ENCODE data around the gene OPHN1. TPM values are rescaled to one million over a fixed set of nuclear protein-coding genes. Genes with fewer than 3 reads are reported as not detected.

Gene OPHN1
- polyA plus RNA-seq, 1 donor from 2014 or later, result 7.6 TPM

GRCh38 chrX:68299898-68300297 is 133.4 kb downstream of the OPHN1 start:
- no peaks in the 10 kb centered on the region for H4K20me1 ChIP-seq (ENCODE audit: insufficient read depth)
- H3F3A ChIP-seq (ENCODE audit: insufficient read depth, low read length, poor library complexity, severe bottlenecking), result no peaks in the 10 kb centered on the region
- H3K79me2 ChIP-seq (replicated peaks; ENCODE audit: insufficient read depth, low read length), result no peaks in the 10 kb centered on the region
- no peaks in the 10 kb centered on the region for H3K36me3 ChIP-seq (ENCODE audit: insufficient read depth, low read length)
- no peak overlapping the region for H2AFZ ChIP-seq (ENCODE audit: low read depth, low read length)
- no peak overlapping the region for H3K9ac ChIP-seq (ENCODE audit: low read length)
- no peak overlapping the region for H3K27ac ChIP-seq (ENCODE audit: low read length)
- no peaks in the 10 kb centered on the region for H3K9me2 ChIP-seq (ENCODE audit: insufficient read depth, low read length)
- no peak for TF ChIP-seq SMC3 (conservative IDR thresholded peaks at IDR 0.05; ENCODE audit: poor library complexity)
- TF ChIP-seq REST (IDR thresholded peaks at IDR 0.05; ENCODE audit: borderline replicate concordance), result no peak
- TF ChIP-seq TAF1 (IDR thresholded peaks at IDR 0.05; ENCODE audit: low read depth), result no peak
- TF ChIP-seq POLR2AphosphoS5 (IDR thresholded peaks at IDR 0.05), result no peak
- no peak for TF ChIP-seq EP300 (conservative IDR thresholded peaks at IDR 0.05; ENCODE audit: poor library complexity, severe bottlenecking)
- no peak for TF ChIP-seq EZH2 (IDR thresholded peaks at IDR 0.05; ENCODE audit: borderline replicate concordance, insufficient read depth, low read length, poor library complexity, severe bottlenecking)
- TF ChIP-seq CTCF (IDR thresholded peaks at IDR 0.05; ENCODE audit: poor library complexity, severe bottlenecking), result no peak
- TF ChIP-seq MXI1 (conservative IDR thresholded peaks at IDR 0.05; ENCODE audit: poor library complexity, severe bottlenecking), result no peak
- no peak for TF ChIP-seq RAD21 (conservative IDR thresholded peaks at IDR 0.05)
- no peak overlapping the region for H3K4me3 ChIP-seq (ENCODE audit: low read length)
- no peaks in the 10 kb centered on the region for H3K9me3 ChIP-seq (ENCODE audit: low read length)
- H3K4me2 ChIP-seq (ENCODE audit: low read length), result no peak overlapping the region
- no peaks in the 10 kb centered on the region for H3K27me3 ChIP-seq (ENCODE audit: insufficient read depth, low read depth, low read length)

GRCh38 chrX:68292471-68292870 is 140.8 kb downstream of the OPHN1 start:
- Histone ChIP-seq H3K4me3 (ENCODE audit: low read length) (no peak overlapping the region), H2AFZ (ENCODE audit: low read depth, low read length) (no peak overlapping the region), H3K27ac (ENCODE audit: low read length) (no peak overlapping the region), H3K36me3 (ENCODE audit: insufficient read depth, low read length) (no peaks in the 10 kb centered on the region), H3F3A (ENCODE audit: insufficient read depth, low read length, poor library complexity, severe bottlenecking) (no peaks in the 10 kb centered on the region), H3K79me2 (replicated peaks; ENCODE audit: insufficient read depth, low read length) (no peaks in the 10 kb centered on the region), H3K9ac (ENCODE audit: low read length) (no peak overlapping the region), H3K9me3 (ENCODE audit: low read length) (no peaks in the 10 kb centered on the region), H4K20me1 (ENCODE audit: insufficient read depth) (no peaks in the 10 kb centered on the region), H3K27me3 (ENCODE audit: insufficient read depth, low read depth, low read length) (no peaks in the 10 kb centered on the region), H3K9me2 (ENCODE audit: insufficient read depth, low read length) (no peaks in the 10 kb centered on the region), H3K4me2 (ENCODE audit: low read length) (no peak overlapping the region)
- TF ChIP-seq EP300 (conservative IDR thresholded peaks at IDR 0.05; ENCODE audit: poor library complexity, severe bottlenecking) (no peak), POLR2AphosphoS5 (IDR thresholded peaks at IDR 0.05) (no peak)

- Histone ChIP-seq H4K20me1 (ENCODE audit: insufficient read depth) (no peaks in the 10 kb centered on the region), H3K9me2 (ENCODE audit: insufficient read depth, low read length) (no peaks in the 10 kb centered on the region), H3K27me3 (ENCODE audit: insufficient read depth, low read depth, low read length) (no peaks in the 10 kb centered on the region), H2AFZ (ENCODE audit: low read depth, low read length) (no peak overlapping the region), H3K9ac (ENCODE audit: low read length) (no peak overlapping the region), H3K4me2 (ENCODE audit: low read length) (no peak overlapping the region), H3K27ac (ENCODE audit: low read length) (no peak overlapping the region), H3K9me3 (ENCODE audit: low read length) (no peaks in the 10 kb centered on the region), H3F3A (ENCODE audit: insufficient read depth, low read length, poor library complexity, severe bottlenecking) (no peaks in the 10 kb centered on the region), H3K79me2 (replicated peaks; ENCODE audit: insufficient read depth, low read length) (no peaks in the 10 kb centered on the region), H3K36me3 (ENCODE audit: insufficient read depth, low read length) (no peaks in the 10 kb centered on the region), H3K4me3 (ENCODE audit: low read length) (no peak overlapping the region)
- TF ChIP-seq RAD21 (conservative IDR thresholded peaks at IDR 0.05), result no peak
- TF ChIP-seq MXI1 (conservative IDR thresholded peaks at IDR 0.05; ENCODE audit: poor library complexity, severe bottlenecking), result no peak
- no peak for TF ChIP-seq EZH2 (IDR thresholded peaks at IDR 0.05; ENCODE audit: borderline replicate concordance, insufficient read depth, low read length, poor library complexity, severe bottlenecking)
- no peak for TF ChIP-seq REST (IDR thresholded peaks at IDR 0.05; ENCODE audit: borderline replicate concordance)
- TF ChIP-seq EP300 (conservative IDR thresholded peaks at IDR 0.05; ENCODE audit: poor library complexity, severe bottlenecking), result no peak
- no peak for TF ChIP-seq CTCF (IDR thresholded peaks at IDR 0.05; ENCODE audit: poor library complexity, severe bottlenecking)
- TF ChIP-seq SMC3 (conservative IDR thresholded peaks at IDR 0.05; ENCODE audit: poor library complexity), result no peak
- no peak for TF ChIP-seq POLR2AphosphoS5 (IDR thresholded peaks at IDR 0.05)
- no peak for TF ChIP-seq TAF1 (IDR thresholded peaks at IDR 0.05; ENCODE audit: low read depth)
These were observed 145.2 kb downstream of the OPHN1 start for GRCh38 chrX:68288127-68288526.
